H9 (cell line): ENCODE measurements around the gene GRHPR. TPM values are rescaled to one million over a fixed set of nuclear protein-coding genes. Genes with fewer than 3 reads are reported as not detected.

Source experiments
- DNase-seq: peaks from one replicate; pipeline ENCODE4 v3.0.0-alpha.2; 2017
- H2AFZ ChIP-seq: one replicate; pipeline ENCODE4 v1.6.1; 2013; ENCODE audit warnings: mild to moderate bottlenecking, low read length, control low read depth, moderate library complexity
- H2AK5ac ChIP-seq: 2 replicates; pipeline ENCODE4 v1.6.1; 2013; ENCODE audit warnings: low read length, control low read depth, mixed read lengths; ENCODE audit not compliant: insufficient read length
- H2BK120ac ChIP-seq: one replicate; pipeline ENCODE4 v1.6.1; 2013; ENCODE audit warnings: low read depth, mild to moderate bottlenecking, low read length, control low read depth, inconsistent platforms; ENCODE audit not compliant: poor library complexity, severe bottlenecking
- H2BK12ac ChIP-seq: 2 replicates; pipeline ENCODE4 v1.6.1; 2013; ENCODE audit warnings: low read length, control low read depth, mixed read lengths, low read depth; ENCODE audit not compliant: insufficient read length
- H2BK15ac ChIP-seq: 2 replicates; pipeline ENCODE4 v1.6.1; 2013; ENCODE audit warnings: low read depth, low read length, control low read depth
- H2BK20ac ChIP-seq: one replicate; pipeline ENCODE4 v1.6.1; 2013; ENCODE audit warnings: low read depth, mild to moderate bottlenecking, low read length, control low read depth, inconsistent platforms; ENCODE audit not compliant: poor library complexity, severe bottlenecking
- H2BK5ac ChIP-seq: 2 replicates; pipeline ENCODE4 v1.6.1; 2013; ENCODE audit warnings: low read length, control low read depth, mixed read lengths; ENCODE audit not compliant: insufficient read length
- H3K14ac ChIP-seq: 2 replicates; pipeline ENCODE4 v1.6.1; 2013; ENCODE audit warnings: low read length, control low read depth; ENCODE audit not compliant: insufficient read depth
- H3K18ac ChIP-seq: 2 replicates; pipeline ENCODE4 v1.6.1; 2013; ENCODE audit warnings: low read depth, mild to moderate bottlenecking, mixed read lengths, low read length, control low read depth; ENCODE audit not compliant: insufficient read length
- H3K23ac ChIP-seq: 2 replicates; pipeline ENCODE4 v1.6.1; 2013; ENCODE audit warnings: low read length, control low read depth, mixed read lengths, low read depth; ENCODE audit not compliant: insufficient read length
- H3K23me2 ChIP-seq: 2 replicates; pipeline ENCODE4 v1.6.1; 2013; ENCODE audit warnings: low read depth, mild to moderate bottlenecking, mixed read lengths, low read length, control low read depth; ENCODE audit not compliant: insufficient read length, poor library complexity, severe bottlenecking
- H3K27ac ChIP-seq: 2 replicates; pipeline ENCODE4 v1.5.1; 2013; ENCODE audit warnings: low read length, control low read depth, mixed read lengths, low read depth; ENCODE audit not compliant: insufficient read length
- H3K27me3 ChIP-seq: 2 replicates; pipeline ENCODE4 v1.6.1; 2013; ENCODE audit warnings: low read length, control low read depth, inconsistent platforms; ENCODE audit not compliant: insufficient read depth
- H3K4ac ChIP-seq: 2 replicates; pipeline ENCODE4 v1.6.1; 2013; ENCODE audit warnings: low read depth, mild to moderate bottlenecking, control low read depth, inconsistent platforms, low read length, moderate library complexity
- H3K4me1 ChIP-seq: 2 replicates; pipeline ENCODE4 v1.6.1; 2013; ENCODE audit warnings: low read length, control low read depth, inconsistent platforms; ENCODE audit not compliant: insufficient read depth
- H3K4me2 ChIP-seq: 2 replicates; pipeline ENCODE4 v1.6.1; 2013; ENCODE audit warnings: low read length, control low read depth, mixed read lengths; ENCODE audit not compliant: insufficient read length, insufficient read depth
- H3K56ac ChIP-seq: 2 replicates; pipeline ENCODE4 v1.6.1; 2013; ENCODE audit warnings: low read depth, mild to moderate bottlenecking, mixed read lengths, low read length, control low read depth; ENCODE audit not compliant: insufficient read length
- H3K79me1 ChIP-seq: 2 replicates; pipeline ENCODE4 v1.6.1; 2013; ENCODE audit warnings: low read depth, mild to moderate bottlenecking, moderate library complexity, low read length, control low read depth, inconsistent platforms; ENCODE audit not compliant: insufficient read depth, poor library complexity, severe bottlenecking
- H3K79me2 ChIP-seq: 2 replicates; pipeline ENCODE4 v1.6.1; 2013; ENCODE audit warnings: low read length, control low read depth, inconsistent platforms; ENCODE audit not compliant: insufficient read depth
- H3K9ac ChIP-seq: 2 replicates; pipeline ENCODE4 v1.6.1; 2013; ENCODE audit warnings: low read length, control low read depth, mixed read lengths; ENCODE audit not compliant: insufficient read length; ENCODE audit errors: extremely low read depth
- H3K9me3 ChIP-seq: one replicate; pipeline ENCODE4 v1.6.1; 2013; ENCODE audit warnings: low read depth, low read length, inconsistent platforms; ENCODE audit not compliant: control insufficient read depth
- H3T11ph ChIP-seq: one replicate; pipeline ENCODE4 v1.6.1; 2013; ENCODE audit warnings: mild to moderate bottlenecking, low read length, control low read depth, inconsistent platforms
- H4K20me1 ChIP-seq: one replicate; pipeline ENCODE4 v1.6.1; 2013; ENCODE audit not compliant: control insufficient read depth, insufficient read length, insufficient read depth
- H4K5ac ChIP-seq: 2 replicates; pipeline ENCODE4 v1.6.1; 2013; ENCODE audit warnings: low read depth, mild to moderate bottlenecking, mixed read lengths, low read length, control low read depth; ENCODE audit not compliant: insufficient read length
- H4K8ac ChIP-seq: replicated peaks from 2 replicates; pipeline ENCODE4 v1.6.1; 2013; ENCODE audit warnings: low read length, control low read depth, mixed read lengths, low read depth; ENCODE audit not compliant: insufficient read length
- H4K91ac ChIP-seq: 2 replicates; pipeline ENCODE4 v1.6.1; 2013; ENCODE audit warnings: low read depth, mild to moderate bottlenecking, moderate library complexity, mixed read lengths, low read length, control low read depth; ENCODE audit not compliant: insufficient read length
- H3K27ac Mint-ChIP-seq, 3 experiments: 2 replicates in 2 of 3; 3 replicates in 1 of 3; pipeline ENCODE4 v1.8.0; 2020 to 2021; ENCODE audit warnings: mixed read lengths in 3 of 3, mild to moderate bottlenecking in 1 of 3, moderate library complexity in 1 of 3
- H3K27me3 Mint-ChIP-seq: 2 replicates; pipeline ENCODE4 v1.8.0; 2021; ENCODE audit warnings: low read depth, mild to moderate bottlenecking, moderate library complexity, mixed read lengths
- H3K36me3 Mint-ChIP-seq, 3 experiments: 2 replicates in 2 of 3; 3 replicates in 1 of 3; pipeline ENCODE4 v1.8.0; 2020 to 2021; ENCODE audit warnings: low read depth in 3 of 3, mixed read lengths in 3 of 3; ENCODE audit not compliant: insufficient read depth in 1 of 3
- H3K4me1 Mint-ChIP-seq, 2 experiments: 2 replicates each; pipeline ENCODE4 v1.8.0; 2020; ENCODE audit warnings: mixed read lengths in 2 of 2
- H3K4me3 Mint-ChIP-seq, 2 experiments: 2 replicates in 1 of 2; 3 replicates in 1 of 2; pipeline ENCODE4 v1.8.0; 2020 to 2021; ENCODE audit warnings: mild to moderate bottlenecking in 2 of 2, mixed read lengths in 2 of 2, moderate library complexity in 1 of 2
- H3K9me3 Mint-ChIP-seq, 2 experiments: 2 replicates in 1 of 2; 3 replicates in 1 of 2; pipeline ENCODE4 v1.8.0; 2020; ENCODE audit warnings: mild to moderate bottlenecking in 2 of 2, mixed read lengths in 2 of 2, moderate library complexity in 1 of 2
- CTCF ChIP-seq: fragments of 200-600 bp; sonication (generic); conservative IDR thresholded peaks from 3 replicates; pipeline ENCODE4 v1.8.0; 2021; ENCODE audit warnings: antibody characterized with exemption, mild to moderate bottlenecking
- WGBS: extraction: QIAGEN DNeasy Blood & Tissue Kit; methylation state at CpG from one replicate; pipeline ENCODE4 v1.1.7; 2013; ENCODE audit warnings: missing lambda C conversion rate, low lambda C conversion rate, mixed read lengths; ENCODE audit not compliant: insufficient read length; ENCODE audit errors: extremely low coverage; 5-methylcytosine and 5-hydroxymethylcytosine counted together
- total RNA-seq: library from RNA; stranded (reverse); gene quantifications from 2 replicates; pipeline ENCODE4 v1.2.1, GENCODE V29; 2021

The GRHPR gene
- total RNA-seq, 1 experiment from 2014 or later: 97.9 TPM

- Mint-ChIP-seq H3K9me3 (no peaks in the 10 kb centered on the region), H3K27ac (no peak overlapping the region), H3K4me3 (no peak overlapping the region), H3K36me3 (no peaks in the 10 kb centered on the region), H3K27me3 (no peaks in the 10 kb centered on the region; the same call in 1 of the 2 replicates), H3K4me1 (peaks cover 0 to 4% of the 10 kb centered on the region in 2 experiments; a peak in 1 of 4 replicates)
- Histone ChIP-seq H3K23me2 (no peaks in the 10 kb centered on the region), H2AFZ (no peak overlapping the region), H2BK15ac (no peak overlapping the region), H3K9ac (no peak overlapping the region), H3K79me2 (no peaks in the 10 kb centered on the region), H3K56ac (no peak overlapping the region), H4K8ac (no peak overlapping the region), H2AK5ac (no peak overlapping the region), H3T11ph (no peak overlapping the region), H3K4me1 (no peaks in the 10 kb centered on the region), H3K14ac (0 out of 2 replicates have a peak overlapping the region, but pooled peaks have one; percentile 53), H4K5ac (no peak overlapping the region), H3K79me1 (no peaks in the 10 kb centered on the region), H3K4me2 (no peak overlapping the region), H3K4ac (no peak overlapping the region), H3K9me3 (no peaks in the 10 kb centered on the region), H3K27ac (no peak overlapping the region), H3K23ac (no peak overlapping the region), H3K27me3 (no peaks in the 10 kb centered on the region), H4K20me1 (no peaks in the 10 kb centered on the region), H2BK120ac (no peak overlapping the region), H2BK5ac (no peak overlapping the region), H2BK12ac (no peak overlapping the region), H3K18ac (no peak overlapping the region), H4K91ac (no peak overlapping the region), H2BK20ac (no peak overlapping the region)
- DNase-seq: no peak
- WGBS: no CpG with 5 or more reads among the region's 7 CpGs
- no peak for TF ChIP-seq CTCF
Observed at GRCh38 chr9:37398464-37399025, 24.0 kb upstream of the GRHPR start.
